ENCODE results near the gene SSR2. TPM values are rescaled to one million over a fixed set of nuclear protein-coding genes. Genes with fewer than 3 reads are reported as not detected.

Gene SSR2
- total RNA-seq, 4 donors from 2014 or later: 197 to 397 (median 308) TPM

DNA sequence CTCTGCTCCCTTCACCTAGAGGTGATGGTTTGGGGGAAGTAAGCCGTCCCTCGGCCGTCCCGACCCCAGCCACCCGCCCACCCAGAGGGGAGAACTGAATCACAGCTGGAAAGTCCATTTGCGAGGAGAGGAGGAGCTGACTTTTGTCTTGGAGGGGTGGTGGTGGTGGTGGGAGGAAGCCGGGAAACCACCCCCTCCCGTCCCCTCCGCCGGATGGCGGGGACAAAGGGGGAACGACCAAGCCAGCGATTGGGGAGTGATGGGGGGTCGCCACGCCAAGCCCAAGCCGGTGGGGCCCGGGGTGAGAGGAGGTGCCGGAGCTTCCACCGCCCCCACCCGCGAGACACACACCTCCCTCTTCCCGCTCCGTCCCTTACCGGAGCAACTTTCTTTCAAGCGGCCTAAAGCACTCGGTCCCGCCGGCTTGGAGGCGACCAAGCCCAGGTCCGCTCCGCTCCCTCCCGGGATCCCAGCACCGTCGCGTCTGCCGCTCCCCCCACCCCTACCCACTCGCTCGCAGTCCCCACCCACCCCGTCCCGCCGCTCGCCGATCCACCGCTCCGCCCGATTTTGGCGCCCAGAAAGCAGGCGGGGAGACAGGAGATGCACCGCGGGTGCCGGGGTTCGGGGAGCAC is 42.9 kb downstream of the SSR2 start:
- TF ChIP-seq CTCF (IDR thresholded peaks at IDR 0.05): no peak
- DNase-seq (ENCODE audit: low spot score) (no peak), ATAC-seq (ENCODE audit: low FRiP score) (peak; percentile 11)

DNA sequence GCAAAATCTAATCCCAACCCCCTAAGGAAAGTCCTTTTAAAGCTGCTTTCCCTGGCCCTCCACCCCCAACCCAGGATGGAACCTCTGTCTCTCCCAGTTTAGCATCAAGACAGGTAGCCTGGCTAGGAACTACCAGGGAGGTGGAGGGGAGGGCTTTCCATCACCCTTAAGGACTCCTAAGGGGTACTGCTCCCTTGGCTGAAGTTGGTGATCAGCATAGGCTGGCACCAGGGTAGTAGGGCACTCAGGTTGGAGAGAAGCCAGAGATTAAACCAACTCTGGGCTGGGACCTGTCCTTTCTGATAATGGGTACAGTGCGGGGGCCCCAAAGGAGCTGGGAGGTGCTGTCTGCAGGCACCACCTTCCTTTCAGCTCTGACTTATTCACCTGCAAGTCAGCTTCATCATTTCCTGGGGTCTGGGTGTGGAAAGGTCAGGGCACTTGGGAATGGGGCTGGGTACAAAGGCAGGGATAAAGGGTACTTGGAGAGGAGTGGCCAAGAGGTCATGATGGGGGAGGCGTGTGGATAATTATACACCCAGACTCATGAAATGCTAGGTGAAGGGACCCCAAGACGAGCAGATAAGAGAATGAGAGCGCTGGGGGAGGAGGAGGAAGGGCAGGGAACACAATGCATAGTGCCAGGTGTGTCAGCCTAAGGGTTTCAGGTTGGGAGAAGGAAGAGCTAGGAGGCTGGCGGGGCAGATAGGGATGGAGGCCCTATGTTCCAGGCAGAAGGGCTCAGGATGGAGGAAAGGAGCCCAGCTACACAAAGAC is 43.6 kb downstream of the SSR2 start:
- DNase-seq (ENCODE audit: low spot score) (no peak), ATAC-seq (ENCODE audit: low FRiP score) (no peak)
- no peak for TF ChIP-seq CTCF (IDR thresholded peaks at IDR 0.05)

GRCh38 chr1:155976062-155976912 is 44.5 kb downstream of the SSR2 start:
- no peak for TF ChIP-seq CTCF (IDR thresholded peaks at IDR 0.05)
- no peak for DNase-seq (ENCODE audit: low spot score)
- ATAC-seq (ENCODE audit: low FRiP score): no peak

DNA sequence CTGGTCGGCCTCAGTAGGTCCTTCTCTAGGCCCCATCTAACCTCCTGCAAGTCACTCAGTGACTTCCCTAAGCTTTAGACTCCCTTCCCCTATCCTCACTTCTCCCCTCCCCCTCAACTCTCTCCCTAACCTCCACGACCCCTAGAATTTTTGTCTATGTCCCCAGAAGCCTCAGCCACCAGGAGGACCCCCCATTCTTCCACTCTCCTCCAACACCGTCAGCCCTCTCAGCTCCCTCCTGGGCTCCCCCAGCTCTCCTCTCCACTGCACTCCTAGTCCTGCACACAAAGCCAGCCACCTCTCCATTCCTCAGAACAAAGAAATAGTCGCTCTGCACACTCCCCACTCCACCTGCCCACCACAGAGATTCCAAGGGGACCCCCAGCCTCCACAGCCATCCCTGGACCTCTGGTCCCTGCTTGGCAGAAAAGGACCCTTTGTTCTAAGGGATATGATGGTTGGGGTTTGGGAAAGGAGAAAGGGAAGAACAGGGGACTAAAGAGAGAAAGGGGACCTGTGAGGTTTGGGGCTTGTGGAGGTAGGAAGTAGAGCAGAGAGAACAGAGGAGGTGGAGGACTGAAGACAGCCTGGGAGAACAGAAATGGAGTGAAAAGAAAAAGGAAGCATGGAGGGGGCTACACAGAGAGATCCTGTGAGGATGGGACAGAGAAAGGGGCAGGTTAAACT is 45.2 kb downstream of the SSR2 start:
- TF ChIP-seq CTCF (IDR thresholded peaks at IDR 0.05): no peak
- no peak for DNase-seq (ENCODE audit: low spot score)

GRCh38 chr1:155974208-155975115 is 46.3 kb downstream of the SSR2 start:
- ATAC-seq (ENCODE audit: low FRiP score) (no peak), DNase-seq (ENCODE audit: low spot score) (no peak)

More for the DNA sequence above, 45.2 kb downstream of the SSR2 start:
- no peak for ATAC-seq (ENCODE audit: low FRiP score)

More at GRCh38 chr1:155974208-155975115, 46.3 kb downstream of the SSR2 start:
- no peak for TF ChIP-seq CTCF (IDR thresholded peaks at IDR 0.05)

All from omental fat pad (tissue), 4 donors.